Stimulated activated CD4-positive, alpha-beta T cell treated with anti-CD3 and anti-CD28 coated beads, Interleukin-15, amount 100 ng/mL, for 1 hour (primary cell): ENCODE data around the gene CTDSPL.
"Not testable (repeated sequence)": the region's sequence is repeated elsewhere in the genome, so short reads cannot be mapped to it uniquely, and the experiment has no call there.

Experiments
- DNase-seq, 2 donors: peaks; one replicate each; pipeline ENCODE4 v3.0.0-alpha.2; 2020; ENCODE audit warnings: low read depth in 1 of 2, low spot score in 1 of 2

The CTDSPL gene

DNA sequence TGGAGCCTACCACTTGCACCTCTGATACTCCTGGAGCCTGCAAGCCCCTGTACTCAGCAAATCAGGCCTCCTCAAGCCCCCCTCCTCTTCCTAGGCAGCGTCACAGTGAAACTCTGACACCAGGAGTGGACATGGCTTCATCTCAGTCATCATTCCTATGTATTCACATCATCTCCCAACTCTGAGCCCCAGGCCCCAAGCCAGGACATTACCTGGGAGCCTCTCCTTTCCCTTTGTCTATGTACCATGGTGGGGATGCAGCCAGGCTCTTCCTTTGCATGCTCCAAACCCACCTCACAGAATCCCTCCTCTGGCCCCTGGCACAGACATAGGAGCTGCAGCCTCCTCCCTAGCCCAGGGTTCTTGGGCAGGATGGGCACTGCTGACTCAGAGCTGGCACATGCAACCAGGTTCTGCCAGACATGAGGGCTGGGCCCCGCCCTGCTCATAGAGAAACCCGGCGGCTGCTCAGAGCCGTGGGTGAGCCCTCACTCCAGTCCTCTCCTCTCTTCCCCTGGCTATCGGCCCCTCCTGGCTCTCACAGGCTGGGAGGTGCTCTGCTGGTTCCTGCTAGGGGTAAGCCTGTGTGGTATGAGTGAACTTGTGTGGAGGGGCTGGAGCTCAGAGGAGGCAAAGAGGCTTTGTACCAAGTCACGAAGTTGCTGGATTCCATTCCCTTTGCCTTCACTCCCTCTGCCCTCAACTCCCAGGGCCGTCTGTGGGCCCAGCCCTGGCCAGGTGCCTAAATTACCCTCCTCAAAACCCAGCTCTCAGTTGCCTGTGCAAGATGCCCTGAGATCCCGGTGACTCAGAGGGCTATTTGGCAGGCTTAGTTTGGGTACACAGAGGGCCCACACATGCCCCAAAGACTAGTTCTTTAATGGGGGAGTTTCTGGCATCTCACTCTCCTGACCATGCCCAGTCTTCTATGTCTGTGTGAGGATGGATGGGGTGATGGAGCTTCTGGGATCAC, 169.6 kb downstream of the CTDSPL start:
- peak in 1 of 2 donors; percentile 33 for DNase-seq

DNA sequence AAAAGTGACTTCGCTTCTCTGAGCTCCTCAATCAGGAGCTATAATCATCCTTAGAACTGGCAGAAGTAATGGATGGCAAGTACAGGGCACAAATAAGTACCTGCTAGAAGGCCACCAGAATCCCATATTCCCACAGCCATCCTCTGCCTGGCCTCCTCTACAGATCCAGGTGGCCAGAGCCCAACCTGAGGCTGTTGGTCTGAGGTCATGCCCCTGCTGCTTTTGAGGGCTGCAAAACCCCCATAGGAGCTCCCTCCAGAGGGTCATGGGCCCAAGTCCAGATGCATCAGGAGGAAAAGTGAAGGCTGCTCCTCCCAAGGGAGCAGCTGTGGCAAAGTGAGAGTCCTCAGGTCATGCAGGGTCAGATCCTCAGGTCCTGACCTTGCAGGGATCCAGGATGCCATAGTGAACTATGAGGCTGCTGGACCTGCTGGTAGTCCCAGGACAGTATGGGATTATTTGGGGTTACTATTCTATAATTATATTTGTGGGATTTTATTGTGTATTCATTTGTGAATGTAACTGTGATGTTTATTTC, 170.7 kb downstream of the CTDSPL start:
- DNase-seq, result no peak

DNA sequence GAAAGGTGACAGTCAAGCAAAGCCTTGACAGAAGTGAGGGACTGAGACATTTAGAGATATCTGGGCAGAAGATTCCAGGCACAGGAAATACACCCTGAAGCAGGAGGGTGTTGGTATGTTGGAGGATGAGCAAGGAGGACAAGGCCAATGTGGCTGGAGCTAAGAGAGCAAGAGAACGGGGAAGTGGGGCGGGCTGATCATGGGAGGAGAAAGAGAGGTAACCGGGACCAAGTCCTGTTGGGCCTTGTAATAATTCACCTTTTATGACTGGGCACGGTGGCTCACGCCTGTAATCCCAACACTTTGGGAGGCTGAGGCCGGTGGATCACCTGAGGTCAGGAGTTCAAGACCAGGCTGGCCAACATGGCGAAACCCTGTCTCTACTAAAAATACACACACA, 171.9 kb downstream of the CTDSPL start:
- not testable (repeated sequence) for DNase-seq
